WI38 (cell line): Measurements from ENCODE around the gene EXD2.
"Not testable (repeated sequence)": the region's sequence is repeated elsewhere in the genome, so short reads cannot be mapped to it uniquely, and the experiment has no call there.

Experiments
- H3K4me3 ChIP-seq: 2 replicates; pipeline ENCODE4 v1.5.1; 2011; ENCODE audit warnings: low read depth, mild to moderate bottlenecking, control low read depth, low read length
- CTCF ChIP-seq: IDR thresholded peaks from 2 replicates; pipeline ENCODE4 v1.5.1; 2012; ENCODE audit warnings: low read depth, mild to moderate bottlenecking, control low read depth, low read length

Gene EXD2

GRCh38 chr14:69288956-69289705 is 97.8 kb downstream of the EXD2 start:
- TF ChIP-seq CTCF, result no peak
- H3K4me3 ChIP-seq, result no peak overlapping the region

- no peak overlapping the region for H3K4me3 ChIP-seq
- TF ChIP-seq CTCF, result no peak
Observed at GRCh38 chr14:69289811-69290520, 98.7 kb downstream of the EXD2 start.

GRCh38 chr14:69290881-69291280 is 99.6 kb downstream of the EXD2 start:
- not testable (repeated sequence) for H3K4me3 ChIP-seq

- H3K4me3 ChIP-seq, result no peak overlapping the region
- TF ChIP-seq CTCF, result no peak
Observed at GRCh38 chr14:69291396-69291795, 100.1 kb downstream of the EXD2 start.

GRCh38 chr14:69291891-69292561 is 100.7 kb downstream of the EXD2 start:
- TF ChIP-seq CTCF, result no peak
- no peak overlapping the region for H3K4me3 ChIP-seq
